Endothelial cell of umbilical vein (primary cell): ENCODE results near the gene FRZB. TPM values are rescaled to one million over a fixed set of nuclear protein-coding genes. Genes with fewer than 3 reads are reported as not detected.

Experiments
- BruUV-seq: library from RNA; stranded (reverse); fragments of 400-500 nt; replicated peaks from 2 replicates; lab custom pipeline; 2021; lab: Mats Ljungman, UMichigan
- CTCF ChIA-PET: fragments of 300-600, 350-600 bp; sonication (Branson Sonifier 250); formaldehyde crosslinking; loops from one replicate; lab custom pipeline; 2021; ENCODE audit warnings: antibody characterized with exemption, inconsistent platforms; lab: Charles Lee
- POLR2A ChIA-PET: fragments of 300-600, 350-600 bp; sonication (Branson Sonifier 250); formaldehyde crosslinking; loops from one replicate; lab custom pipeline; 2021; ENCODE audit warnings: antibody characterized with exemption, inconsistent platforms; lab: Charles Lee
- DNase-seq: peaks from one replicate; pipeline ENCODE4 v3.0.0-alpha.2; 2011; ENCODE audit warnings: low read depth, low spot score
- FAIRE-seq: peaks from 2 replicates; lab custom pipeline; 2011; peaks lifted over from hg19 to GRCh38; lab: Jason Lieb, UNC
- H2AFZ ChIP-seq: 2 replicates; pipeline ENCODE4 v1.6.0; 2012; ENCODE audit warnings: low read depth, low read length, control low read depth, inconsistent platforms
- H3K27ac ChIP-seq: 2 replicates; pipeline ENCODE4 v1.5.1; 2011; ENCODE audit warnings: low read depth, mild to moderate bottlenecking, control low read depth, low read length, moderate library complexity; ENCODE audit not compliant: insufficient read depth
- H3K27me3 ChIP-seq, 2 experiments: 2 replicates each; pipeline versions ENCODE4 v1.6.0 to v1.6.1; 2011; ENCODE audit warnings: low read length in 2 of 2, mixed read lengths in 1 of 2; ENCODE audit not compliant: control insufficient read depth in 2 of 2, insufficient read depth in 2 of 2
- H3K36me3 ChIP-seq, 2 experiments: 2 replicates in 1 of 2; 3 replicates in 1 of 2; pipeline ENCODE4 v1.5.1; 2011; ENCODE audit warnings: low read length in 2 of 2, mild to moderate bottlenecking in 1 of 2, moderate library complexity in 1 of 2; ENCODE audit not compliant: control insufficient read depth in 2 of 2, insufficient read depth in 2 of 2; ENCODE audit errors: extremely low read depth in 1 of 2
- H3K4me1 ChIP-seq: 3 replicates; pipeline ENCODE4 v1.5.1; 2011; ENCODE audit warnings: mild to moderate bottlenecking, low read length; ENCODE audit not compliant: control insufficient read depth, insufficient read depth; ENCODE audit errors: extremely low read depth
- H3K4me2 ChIP-seq: 2 replicates; pipeline ENCODE4 v1.6.1; 2011; ENCODE audit warnings: low read length, control low read depth, mixed read lengths; ENCODE audit not compliant: insufficient read depth
- H3K4me3 ChIP-seq, 3 experiments: fragments of 200-600 bp in 1 of 3; sonication (generic), shearing (Covaris generic) in 1 of 3; replicated peaks in 1 of 3; 2 replicates each; pipeline ENCODE4 v1.5.1; 2011 to 2016; ENCODE audit warnings: control low read depth in 3 of 3, low read length in 3 of 3, mild to moderate bottlenecking in 2 of 3, inconsistent platforms in 1 of 3, low read depth in 1 of 3, moderate library complexity in 1 of 3; ENCODE audit not compliant: insufficient read depth in 1 of 3
- H3K79me2 ChIP-seq: 2 replicates; pipeline ENCODE4 v1.6.0; 2012; ENCODE audit warnings: low read length, inconsistent platforms; ENCODE audit not compliant: control insufficient read depth, insufficient read depth
- H3K9ac ChIP-seq: replicated peaks from 2 replicates; pipeline ENCODE3; 2011; ENCODE audit warnings: low read length, control low read depth; ENCODE audit not compliant: insufficient read depth; ENCODE audit errors: extremely low read depth
- H3K9me1 ChIP-seq: replicated peaks from 3 replicates; pipeline ENCODE4 v1.6.0; 2011; ENCODE audit warnings: mild to moderate bottlenecking, low read length; ENCODE audit not compliant: control insufficient read depth, insufficient read depth; ENCODE audit errors: extremely low read depth
- H3K9me3 ChIP-seq: replicated peaks from 2 replicates; pipeline ENCODE4 v1.5.1; 2012; ENCODE audit warnings: low read length, inconsistent platforms; ENCODE audit not compliant: control insufficient read depth, insufficient read depth
- H4K20me1 ChIP-seq: replicated peaks from 2 replicates; pipeline ENCODE3; 2011; ENCODE audit warnings: mild to moderate bottlenecking, low read length; ENCODE audit not compliant: control insufficient read depth, insufficient read depth; ENCODE audit errors: extremely low read depth
- CTCF ChIP-seq, 2 donors: IDR thresholded peaks; 1 replicate in 1 of 2; 2 replicates in 1 of 2; pipeline ENCODE4 v1.5.1; 2011; ENCODE audit warnings: low read length in 2 of 2, mild to moderate bottlenecking in 2 of 2, moderate library complexity in 2 of 2, control low read depth in 1 of 2, inconsistent platforms in 1 of 2, low read depth in 1 of 2; ENCODE audit not compliant: insufficient read depth in 1 of 2; ENCODE audit errors: extremely low read depth in 1 of 2
- EZH2 ChIP-seq: IDR thresholded peaks from 2 replicates; pipeline ENCODE4 v1.6.1; 2012; ENCODE audit warnings: borderline replicate concordance, low read depth, mild to moderate bottlenecking, moderate library complexity, low read length, inconsistent platforms; ENCODE audit not compliant: severe bottlenecking
- FOS ChIP-seq: IDR thresholded peaks from 2 replicates; pipeline ENCODE4 v1.6.1; 2011; ENCODE audit warnings: mild to moderate bottlenecking, low read length, moderate library complexity, borderline replicate concordance; ENCODE audit not compliant: insufficient read depth
- GATA2 ChIP-seq: IDR thresholded peaks from 2 replicates; pipeline ENCODE4 v1.7.0; 2011; ENCODE audit warnings: low read depth, mild to moderate bottlenecking, moderate library complexity, mixed read lengths, low read length; ENCODE audit not compliant: insufficient read length, insufficient read depth
- JUN ChIP-seq: IDR thresholded peaks from 2 replicates; pipeline ENCODE4 v1.6.1; 2011; ENCODE audit warnings: borderline replicate concordance, low read depth; ENCODE audit not compliant: insufficient read length, insufficient read depth
- MAX ChIP-seq: IDR thresholded peaks from 2 replicates; pipeline ENCODE4 v1.6.1; 2011; ENCODE audit not compliant: insufficient read depth, insufficient read length
- MYC ChIP-seq: IDR thresholded peaks from one replicate; pipeline ENCODE4 v1.6.1; 2011; ENCODE audit warnings: mild to moderate bottlenecking, low read depth, low read length
- POLR2A ChIP-seq: IDR thresholded peaks from 2 replicates; pipeline ENCODE4 v1.6.1; 2012; ENCODE audit warnings: low read depth, mild to moderate bottlenecking, control low read depth, low read length
- POLR2AphosphoS5 ChIP-seq: IDR thresholded peaks from 2 replicates; pipeline ENCODE4 v1.6.1; 2012; ENCODE audit warnings: low read depth, mild to moderate bottlenecking, control low read depth, low read length, moderate library complexity; ENCODE audit not compliant: insufficient read depth
- dilution Hi-C: fragments of 300-500 bp; cut with MboI; formaldehyde crosslinking; loops from one replicate; pipeline ENCODE4 v1.15.0; 2019; ENCODE audit warnings: low sequenced_read_pairs; ENCODE audit not compliant: extremely low pct_ligation_motif_present
- intact Hi-C: fragments of 100-400 bp; cut with micrococcal nuclease; formaldehyde crosslinking; loops from one replicate; pipeline ENCODE4 v1.10.0; 2022
- polyA plus RNA-seq, 4 experiments: library from polyadenylated mRNA; depleted of rRNA in 3 of 4; stranded (reverse) in 3 of 4; unstranded in 1 of 4; fragments of >200 nt; gene quantifications; 2 replicates each; pipeline versions ENCODE4 v1.2.1 to v1.2.3, GENCODE V29; 2011 to 2012; ENCODE audit warnings: missing spikeins in 1 of 4
- total RNA-seq: library from RNA; stranded (reverse); gene quantifications from 2 replicates; pipeline ENCODE4 v1.2.3, GENCODE V29; 2021

FRZB gene
- total and polyA plus RNA-seq, 2 donors (not counting 3 experiments of a cell fraction or from before 2014, with no cell fraction given) = 0.04 TPM; not detected in 1

- no peak overlapping the region for H3K9ac ChIP-seq
- H3K36me3 ChIP-seq = no peaks in the 10 kb centered on the region
- FAIRE-seq = no peak
- TF ChIP-seq POLR2AphosphoS5 = no peak
- TF ChIP-seq MYC = no peak
- no peak for TF ChIP-seq EZH2
- no peak for TF ChIP-seq MAX
- no peak for TF ChIP-seq CTCF (IDR thresholded peaks at IDR 0.05; ENCODE audit: extremely low read depth in 1 of 2, insufficient read depth in 1 of 2, low read depth in 1 of 2, low read length in 2 of 2)
- no peak for TF ChIP-seq JUN
- no peak for TF ChIP-seq GATA2
- no peak for TF ChIP-seq POLR2A
- TF ChIP-seq FOS = no peak
- DNase-seq = no peak
- H3K79me2 ChIP-seq = no peaks in the 10 kb centered on the region
- no peaks in the 10 kb centered on the region for H4K20me1 ChIP-seq
- dilution Hi-C loops (no loop called here), intact Hi-C loops (no loop called here)
- H3K27me3 ChIP-seq = no peaks in the 10 kb centered on the region
- H3K9me3 ChIP-seq = no peaks in the 10 kb centered on the region
- H3K9me1 ChIP-seq = no peaks in the 10 kb centered on the region
- no peak overlapping the region for H3K4me3 ChIP-seq
- H3K27ac ChIP-seq = no peak overlapping the region
- H3K4me1 ChIP-seq = no peaks in the 10 kb centered on the region
- CTCF ChIA-PET = interaction anchor here (1.3 kb wide), 1 partner anchor 21 kb away, joined by 4 read pairs; no protein-coding TSS in a partner anchor
- H3K4me2 ChIP-seq = no peak overlapping the region
- POLR2A ChIA-PET = interaction anchor here (0.6 kb wide), 2 partner anchors 13 to 81 kb away, joined by 4 to 5 read pairs; no protein-coding TSS in a partner anchor
- BruUV-seq = no TSS peak
- H2AFZ ChIP-seq = no peak overlapping the region
These were observed 37.1 kb upstream of the FRZB start for GRCh38 chr2:182903566-182903965.
